GM19372 (cell line): Measurements from ENCODE around the gene INKA1.
A peak's percentile ranks its signal among the peaks of the same experiment; 100 is the strongest.
"Not testable (repeated sequence)": the region's sequence is repeated elsewhere in the genome, so short reads cannot be mapped to it uniquely, and the experiment has no call there.

Source experiments
- ATAC-seq: cut with Tn5 transposase; IDR thresholded peaks from one replicate; pipeline ENCODE4 v1.9.1; 2021; ENCODE audit warnings: mild to moderate bottlenecking, low read depth, moderate library complexity; ENCODE audit not compliant: unreplicated experiment

Gene INKA1

GRCh38 chr3:49802719-49803464, at the start of gene INKA1:
Gene INKA1, plus strand, starts transcription at chr3:49803261. Its CDS starts 132 bp downstream, at chr3:49803393.
- ATAC-seq, result peak; percentile 54

- ATAC-seq, result no peak
Observed at GRCh38 chr3:49754536-49754935, 48.5 kb upstream of the INKA1 start.

GRCh38 chr3:49756036-49756435, 47.0 kb upstream of the INKA1 start:
- ATAC-seq, result no peak

GRCh38 chr3:49757197-49757596, 45.9 kb upstream of the INKA1 start:
- no peak for ATAC-seq

- ATAC-seq, result no peak
Observed at GRCh38 chr3:49759226-49759625, 43.8 kb upstream of the INKA1 start.

- no peak for ATAC-seq
Observed at GRCh38 chr3:49761661-49762060, 41.4 kb upstream of the INKA1 start.

- no peak for ATAC-seq
Observed at GRCh38 chr3:49763981-49764380, 39.1 kb upstream of the INKA1 start.

- ATAC-seq, result no peak
Observed at GRCh38 chr3:49769286-49769915, 33.7 kb upstream of the INKA1 start.

GRCh38 chr3:49769926-49770325, 33.1 kb upstream of the INKA1 start:
- ATAC-seq, result no peak

- no peak for ATAC-seq
Observed at GRCh38 chr3:49771340-49771938, 31.6 kb upstream of the INKA1 start.

GRCh38 chr3:49772703-49773102, 30.4 kb upstream of the INKA1 start:
- no peak for ATAC-seq

- no peak for ATAC-seq
Observed at GRCh38 chr3:49775538-49775937, 27.5 kb upstream of the INKA1 start.

GRCh38 chr3:49776101-49776500, 27.0 kb upstream of the INKA1 start:
- ATAC-seq, result not testable (repeated sequence)

- ATAC-seq, result no peak
Observed at GRCh38 chr3:49779358-49780079, 23.5 kb upstream of the INKA1 start.

GRCh38 chr3:49780080-49780974, 22.7 kb upstream of the INKA1 start:
- ATAC-seq, result no peak

- ATAC-seq, result not testable (repeated sequence)
Observed at GRCh38 chr3:49780975-49781365, 22.1 kb upstream of the INKA1 start.

GRCh38 chr3:49781415-49782199, 21.5 kb upstream of the INKA1 start:
- ATAC-seq, result no peak

GRCh38 chr3:49782277-49782676, 20.8 kb upstream of the INKA1 start:
- ATAC-seq, result not testable (repeated sequence)
